Activated CD4-positive, alpha-beta T cell treated with anti-CD3 and anti-CD28 coated beads for 48 hours (primary cell): ENCODE data around the gene MKNK1.

Experiments used
- DNase-seq: peaks from one replicate; pipeline ENCODE4 v3.0.0-alpha.2; 2020

The MKNK1 gene

GRCh38 chr1:46557403-46557802, 46.7 kb downstream of the MKNK1 start:
- DNase-seq: no peak

- no peak for DNase-seq
Observed at GRCh38 chr1:46556822-46557221, 47.2 kb downstream of the MKNK1 start.

- DNase-seq: no peak
Observed at GRCh38 chr1:46555826-46556619, 48.0 kb downstream of the MKNK1 start.

GRCh38 chr1:46554597-46555381, 49.3 kb downstream of the MKNK1 start:
- DNase-seq: no peak

- DNase-seq: no peak
Observed at GRCh38 chr1:46554236-46554596, 49.9 kb downstream of the MKNK1 start.

GRCh38 chr1:46553506-46553905, 50.6 kb downstream of the MKNK1 start:
- DNase-seq: no peak

GRCh38 chr1:46552357-46553237, 51.5 kb downstream of the MKNK1 start:
- no peak for DNase-seq

- DNase-seq: no peak
Observed at GRCh38 chr1:46551597-46552095, 52.4 kb downstream of the MKNK1 start, which contains the start of gene KNCN. Gene KNCN, minus strand, starts transcription at chr1:46551647. Its CDS starts 432 bp downstream, at chr1:46551215.

- DNase-seq: no peak
Observed at GRCh38 chr1:46550751-46551231, 53.3 kb downstream of the MKNK1 start.

- DNase-seq: no peak
Observed at GRCh38 chr1:46549697-46550681, 54.1 kb downstream of the MKNK1 start.

GRCh38 chr1:46547481-46548383, 56.3 kb downstream of the MKNK1 start:
- DNase-seq: no peak

- no peak for DNase-seq
Observed at GRCh38 chr1:46546210-46546609, 57.9 kb downstream of the MKNK1 start.

- DNase-seq: no peak
Observed at GRCh38 chr1:46545784-46546183, 58.3 kb downstream of the MKNK1 start.

- no peak for DNase-seq
Observed at GRCh38 chr1:46544561-46545240, 59.4 kb downstream of the MKNK1 start.

GRCh38 chr1:46543761-46544560, 60.1 kb downstream of the MKNK1 start:
- no peak for DNase-seq

GRCh38 chr1:46543382-46543760, 60.7 kb downstream of the MKNK1 start:
- DNase-seq: no peak

- DNase-seq: no peak
Observed at GRCh38 chr1:46539972-46540371, 64.1 kb downstream of the MKNK1 start.

- DNase-seq: no peak
Observed at GRCh38 chr1:46538147-46538546, 65.9 kb downstream of the MKNK1 start.

GRCh38 chr1:46537651-46538050, 66.4 kb downstream of the MKNK1 start:
- no peak for DNase-seq
